ENCODE results near the gene DOLK. TPM values are rescaled to one million over a fixed set of nuclear protein-coding genes. Genes with fewer than 3 reads are reported as not detected.

The DOLK gene
- total RNA-seq, 1 donor: 8.1 TPM

DNA sequence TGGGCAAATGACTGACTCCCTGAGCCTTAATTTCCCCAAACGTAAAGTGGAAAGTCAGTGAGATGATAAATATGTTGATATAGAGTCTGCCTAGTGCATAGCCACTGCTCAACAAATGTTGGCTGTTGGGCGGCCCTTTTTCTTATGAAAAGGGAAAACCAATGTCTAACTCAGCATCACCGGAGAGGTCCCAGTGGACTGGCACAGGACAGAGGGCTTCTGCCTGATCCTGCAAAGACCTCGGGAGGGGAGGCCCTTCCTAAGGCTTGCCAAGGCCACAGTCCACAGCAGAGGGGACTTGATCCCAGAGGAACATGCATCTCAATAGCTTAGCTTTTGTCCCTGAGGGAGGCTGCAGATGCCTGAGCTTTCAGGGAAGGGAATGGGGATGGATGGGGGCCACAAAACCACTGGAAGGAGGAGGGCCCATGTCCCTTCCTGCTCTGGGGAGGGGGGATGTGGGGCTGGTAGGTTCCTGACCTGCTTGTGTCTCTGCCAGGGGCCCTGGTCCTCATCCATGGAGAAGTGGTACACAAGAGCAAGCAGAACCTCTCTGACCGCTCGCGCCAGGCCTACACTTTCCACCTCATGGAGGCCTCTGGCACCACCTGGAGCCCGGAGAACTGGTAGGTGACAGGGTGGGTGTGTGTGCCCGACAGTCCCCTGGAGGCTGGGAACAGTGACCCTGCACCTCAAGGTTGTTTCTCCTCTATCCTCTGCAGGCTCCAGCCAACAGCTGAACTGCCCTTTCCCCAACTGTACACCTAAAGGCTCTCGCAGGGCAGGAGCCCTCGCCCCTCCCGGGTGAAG is 6.3 kb downstream of the DOLK start:
- H3K4me1 ChIP-seq (ENCODE audit: insufficient read depth, low read length): peaks cover under 1% of the 10 kb centered on the region
- H3K9me3 ChIP-seq (ENCODE audit: low read depth, low read length): no peaks in the 10 kb centered on the region
- H3K27me3 ChIP-seq (ENCODE audit: insufficient read depth, low read length): no peaks in the 10 kb centered on the region

DNA sequence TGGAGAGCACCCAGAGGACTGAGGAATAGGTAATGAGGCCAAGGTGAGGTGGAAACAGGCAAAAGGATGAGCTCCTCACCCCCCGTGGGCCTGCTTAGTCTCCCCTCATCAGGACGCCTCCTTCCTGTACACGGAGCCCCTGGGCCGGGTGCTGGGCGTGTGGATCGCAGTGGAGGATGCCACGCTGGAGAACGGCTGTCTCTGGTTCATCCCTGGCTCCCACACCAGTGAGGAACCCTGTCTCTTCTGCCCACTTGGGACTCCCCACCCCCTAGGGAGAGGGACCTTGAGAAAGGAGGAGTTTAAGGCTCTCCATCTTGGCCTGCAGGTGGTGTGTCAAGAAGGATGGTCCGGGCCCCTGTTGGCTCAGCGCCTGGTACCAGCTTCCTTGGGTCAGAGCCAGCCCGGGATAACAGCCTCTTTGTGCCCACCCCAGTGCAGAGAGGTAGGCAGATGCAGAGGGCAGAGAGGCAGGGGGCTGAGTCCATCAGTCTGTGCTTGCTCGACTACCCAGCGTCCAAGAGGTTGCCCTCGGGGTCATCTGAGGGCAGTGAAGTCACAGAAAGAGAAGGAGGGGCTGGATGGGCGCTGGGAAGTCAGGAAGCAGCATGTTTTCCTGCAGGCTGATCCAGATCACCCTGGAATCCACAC is 7.0 kb downstream of the DOLK start:
- Histone ChIP-seq H3K9me3 (ENCODE audit: low read depth, low read length) (no peaks in the 10 kb centered on the region), H3K4me3 (ENCODE audit: low read length) (no peak overlapping the region), H3K4me1 (ENCODE audit: insufficient read depth, low read length) (no peaks in the 10 kb centered on the region), H3K27me3 (ENCODE audit: insufficient read depth, low read length) (no peaks in the 10 kb centered on the region)

More for the DNA sequence above, 6.3 kb downstream of the DOLK start:
- no peak overlapping the region for H3K4me3 ChIP-seq (ENCODE audit: low read length)

DNA sequence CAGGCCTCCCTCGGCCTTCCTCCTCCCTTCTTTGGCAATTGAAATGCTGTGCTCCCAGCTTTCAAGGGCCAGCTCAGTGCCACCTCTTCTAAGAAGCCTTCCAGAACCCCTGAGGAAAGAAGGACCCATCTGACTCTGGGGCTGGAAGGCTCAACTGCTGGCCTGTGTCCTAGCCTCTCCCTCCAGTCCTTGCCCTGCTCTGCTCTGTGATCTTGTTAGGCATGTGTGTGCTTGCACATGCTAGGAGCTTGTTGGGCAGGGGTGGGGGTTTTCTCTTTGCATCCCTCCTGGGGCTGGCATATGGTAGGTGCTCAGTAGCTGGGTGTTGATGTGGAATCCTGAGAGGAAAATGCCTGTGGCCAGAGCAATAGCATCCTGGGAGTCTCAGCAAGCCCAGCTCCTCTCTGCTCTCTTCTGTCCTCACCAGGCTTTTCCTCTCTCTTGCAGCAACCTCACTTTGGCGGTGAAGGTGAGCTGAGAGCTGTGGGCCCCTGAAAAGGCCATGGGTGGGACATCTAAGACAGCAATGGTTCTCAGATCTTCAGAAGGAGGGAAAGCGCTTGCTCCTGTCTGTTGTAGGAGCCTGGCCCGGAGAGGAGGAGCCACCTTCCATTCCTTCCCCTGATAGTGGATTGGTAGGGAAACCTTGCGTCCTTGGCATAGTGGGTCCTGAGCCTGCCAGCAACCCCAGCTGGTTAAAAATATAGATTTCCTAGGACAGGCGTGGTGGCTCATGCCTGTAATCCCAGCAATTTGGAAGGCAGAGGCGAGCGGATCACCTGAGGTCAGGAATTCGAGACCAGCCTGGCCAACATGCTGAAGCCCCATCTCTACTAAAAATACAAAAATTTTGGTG is 9.9 kb downstream of the DOLK start:
- H3K9me3 ChIP-seq (ENCODE audit: low read depth, low read length): no peaks in the 10 kb centered on the region
- H3K27me3 ChIP-seq (ENCODE audit: insufficient read depth, low read length): no peaks in the 10 kb centered on the region
- no peaks in the 10 kb centered on the region for H3K4me1 ChIP-seq (ENCODE audit: insufficient read depth, low read length)
- H3K4me3 ChIP-seq (ENCODE audit: low read length): no peak overlapping the region

DNA sequence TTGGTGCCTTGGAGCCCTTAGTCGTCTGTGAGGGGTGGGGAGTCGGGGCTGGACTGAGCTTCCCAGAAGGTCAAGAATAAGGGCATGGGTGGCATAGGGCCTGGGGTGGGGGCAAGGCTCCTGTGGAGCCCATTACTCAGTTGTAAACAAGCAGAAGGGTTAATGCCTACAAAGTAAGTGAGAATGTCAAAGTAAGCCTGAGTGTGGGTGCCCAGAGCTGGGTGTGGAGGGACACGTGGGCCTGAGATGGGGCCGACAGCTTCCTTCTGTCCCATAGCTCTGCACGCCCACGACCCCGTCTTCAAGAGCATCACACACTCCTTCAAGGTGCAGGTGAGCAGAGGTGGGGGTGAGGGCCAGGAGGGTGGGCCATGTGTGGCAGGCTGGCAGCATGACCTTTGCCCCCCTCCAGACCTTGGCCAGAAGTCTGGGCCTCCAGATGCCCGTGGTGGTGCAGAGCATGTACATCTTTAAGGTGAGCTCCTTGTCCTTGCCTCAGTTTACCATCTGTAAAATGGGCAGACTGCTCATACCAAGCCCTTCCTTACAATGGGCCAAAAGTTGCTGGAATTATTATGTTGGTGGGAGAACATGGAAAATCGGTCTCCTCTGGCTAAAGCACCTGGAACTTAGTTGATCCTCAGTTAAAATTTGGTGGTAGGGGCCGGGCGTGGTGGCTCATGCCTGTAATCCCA is 11.1 kb downstream of the DOLK start:
- no peaks in the 10 kb centered on the region for H3K27me3 ChIP-seq (ENCODE audit: insufficient read depth, low read length)
- H3K4me3 ChIP-seq (ENCODE audit: low read length): no peak overlapping the region
- no peaks in the 10 kb centered on the region for H3K9me3 ChIP-seq (ENCODE audit: low read depth, low read length)
- no peaks in the 10 kb centered on the region for H3K4me1 ChIP-seq (ENCODE audit: insufficient read depth, low read length)

GRCh38 chr9:128933731-128934130 is 13.7 kb downstream of the DOLK start:
- Histone ChIP-seq H3K4me3 (ENCODE audit: low read length) (no peak overlapping the region), H3K4me1 (ENCODE audit: insufficient read depth, low read length) (no peaks in the 10 kb centered on the region), H3K27me3 (ENCODE audit: insufficient read depth, low read length) (no peaks in the 10 kb centered on the region), H3K9me3 (ENCODE audit: low read depth, low read length) (no peaks in the 10 kb centered on the region)

DNA sequence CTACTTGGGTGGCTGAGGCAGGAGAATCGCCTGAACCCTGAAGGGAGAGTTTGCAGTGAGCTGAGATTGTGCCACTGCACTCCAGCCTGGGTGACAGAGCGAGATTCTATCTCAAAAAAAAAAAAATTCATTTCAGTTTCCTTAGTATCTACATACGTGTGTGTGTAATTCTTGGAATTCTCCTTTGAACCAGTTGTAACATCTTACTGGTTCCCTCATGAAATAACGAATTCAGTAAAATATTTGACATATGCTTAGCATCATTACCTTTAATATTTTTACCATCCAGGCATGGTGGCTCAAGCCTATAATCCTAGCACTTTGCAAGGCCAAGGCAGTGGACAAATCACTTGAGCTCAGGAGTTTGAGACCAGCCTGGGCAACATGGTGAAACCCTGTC is 17.8 kb downstream of the DOLK start:
- H3K4me1 ChIP-seq (ENCODE audit: insufficient read depth, low read length): no peaks in the 10 kb centered on the region
- H3K4me3 ChIP-seq (ENCODE audit: low read length): no peak overlapping the region
- no peaks in the 10 kb centered on the region for H3K27me3 ChIP-seq (ENCODE audit: insufficient read depth, low read length)
- no peaks in the 10 kb centered on the region for H3K9me3 ChIP-seq (ENCODE audit: low read depth, low read length)

- H3K9me3 ChIP-seq (ENCODE audit: low read depth, low read length): no peaks in the 10 kb centered on the region
- H3K27me3 ChIP-seq (ENCODE audit: insufficient read depth, low read length): no peaks in the 10 kb centered on the region
- H3K4me1 ChIP-seq (ENCODE audit: insufficient read depth, low read length): no peaks in the 10 kb centered on the region
- H3K4me3 ChIP-seq (ENCODE audit: low read length): no peak overlapping the region
These were observed 18.8 kb downstream of the DOLK start for GRCh38 chr9:128928624-128929023.

DNA sequence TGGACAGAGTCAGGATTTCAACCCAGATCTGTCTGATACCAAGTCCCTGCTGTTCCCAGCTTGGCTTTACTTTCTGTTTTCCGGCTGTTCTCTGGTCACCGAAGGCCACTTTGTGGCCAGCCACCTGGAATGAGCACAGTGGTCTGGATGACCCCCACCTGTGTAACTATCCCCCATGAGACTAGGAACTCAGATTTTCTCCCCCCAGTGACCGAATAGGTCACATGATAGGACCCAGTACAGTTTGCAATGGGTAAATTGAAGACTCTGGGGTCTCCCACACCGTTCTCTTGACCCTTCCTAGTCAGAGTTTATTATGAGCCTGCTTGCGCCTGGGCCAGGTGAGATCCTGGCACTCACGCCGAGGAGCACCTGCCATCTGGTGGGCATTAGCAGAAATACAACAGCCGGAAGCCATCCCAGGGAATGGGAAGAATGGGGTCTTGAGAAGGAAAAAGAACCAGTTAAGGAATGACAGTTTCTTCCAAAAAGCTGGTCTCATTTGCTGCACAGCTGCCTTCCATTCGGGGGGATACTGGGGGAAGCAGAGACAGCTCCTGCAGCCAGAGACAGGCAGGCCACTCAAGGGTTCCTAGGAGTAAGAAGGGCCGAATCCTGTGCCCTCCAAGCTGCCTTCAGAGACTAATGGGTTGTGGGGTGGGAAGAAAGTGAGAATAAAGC is 19.5 kb downstream of the DOLK start:
- Histone ChIP-seq H3K9me3 (ENCODE audit: low read depth, low read length) (no peaks in the 10 kb centered on the region), H3K4me3 (ENCODE audit: low read length) (no peak overlapping the region), H3K4me1 (ENCODE audit: insufficient read depth, low read length) (no peaks in the 10 kb centered on the region), H3K27me3 (ENCODE audit: insufficient read depth, low read length) (no peaks in the 10 kb centered on the region)

- Histone ChIP-seq H3K4me1 (ENCODE audit: insufficient read depth, low read length) (peaks cover 14% of the 10 kb centered on the region), H3K9me3 (ENCODE audit: low read depth, low read length) (no peaks in the 10 kb centered on the region), H3K4me3 (ENCODE audit: low read length) (no peak overlapping the region), H3K27me3 (ENCODE audit: insufficient read depth, low read length) (no peaks in the 10 kb centered on the region)
These were observed 23.9 kb downstream of the DOLK start for GRCh38 chr9:128923493-128923883.

DNA sequence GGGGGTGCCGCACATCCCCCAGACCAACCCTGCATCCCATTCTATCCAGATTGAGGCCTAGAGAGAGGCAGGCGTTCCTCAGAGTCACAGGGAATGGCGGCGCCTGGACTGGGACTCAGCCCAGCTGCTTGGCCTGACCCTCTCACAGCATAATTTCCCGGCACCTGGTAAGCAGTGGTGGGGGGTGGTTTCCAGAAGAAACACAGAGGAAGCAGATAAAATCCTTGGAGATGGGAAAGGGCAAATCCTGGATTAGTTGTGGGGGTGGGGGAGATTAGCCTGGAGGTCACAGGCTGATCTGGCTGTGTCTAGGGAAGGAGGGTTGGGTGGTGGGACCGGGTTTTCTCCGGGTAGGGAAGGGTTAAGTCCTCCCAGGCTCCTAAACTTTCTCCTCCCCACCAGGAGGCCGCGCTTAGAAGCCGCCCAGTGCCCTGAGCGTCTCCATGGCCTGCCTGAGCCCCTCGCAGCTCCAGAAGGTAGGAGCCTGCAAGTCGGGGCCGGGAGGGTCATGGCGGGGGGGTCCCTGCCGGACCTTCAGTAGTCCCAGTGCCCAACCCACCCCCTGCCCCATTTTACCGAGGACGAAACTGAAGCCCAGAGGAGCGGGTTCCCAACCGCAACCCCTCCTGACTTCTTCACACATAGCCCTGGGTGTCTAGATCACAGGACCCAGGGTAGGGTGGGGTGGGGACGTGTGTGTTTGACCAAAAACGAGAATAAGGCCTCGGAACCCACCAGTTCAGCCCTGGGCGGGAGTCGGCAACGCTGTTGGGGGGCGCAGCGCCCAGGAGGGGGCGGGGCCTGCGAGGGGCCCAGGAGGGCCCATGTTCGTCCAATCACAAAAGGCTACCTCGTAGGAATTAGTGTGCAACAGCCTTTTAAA is 25.3 kb downstream of the DOLK start:
- Histone ChIP-seq H3K27me3 (ENCODE audit: insufficient read depth, low read length) (no peaks in the 10 kb centered on the region), H3K9me3 (ENCODE audit: low read depth, low read length) (no peaks in the 10 kb centered on the region), H3K4me3 (ENCODE audit: low read length) (peak overlapping the region; percentile 3), H3K4me1 (ENCODE audit: insufficient read depth, low read length) (peaks cover 14% of the 10 kb centered on the region)

- Histone ChIP-seq H3K4me1 (ENCODE audit: insufficient read depth, low read length) (peaks cover 14% of the 10 kb centered on the region), H3K9me3 (ENCODE audit: low read depth, low read length) (no peaks in the 10 kb centered on the region), H3K4me3 (ENCODE audit: low read length) (no peak within 1 kb of the TSS), H3K27me3 (ENCODE audit: insufficient read depth, low read length) (no peaks in the 10 kb centered on the region)
These were observed 26.9 kb downstream of the DOLK start, which contains the start of gene PHYHD1 for GRCh38 chr9:128920381-128921058. Gene PHYHD1 (plus strand): TSS chr9:128920982. CDS start chr9:128922324, 1,342 bp downstream.

- H3K9me3 ChIP-seq (ENCODE audit: low read depth, low read length): no peaks in the 10 kb centered on the region
- H3K4me1 ChIP-seq (ENCODE audit: insufficient read depth, low read length): peaks cover 14% of the 10 kb centered on the region
- H3K4me3 ChIP-seq (ENCODE audit: low read length): no peak overlapping the region
- no peaks in the 10 kb centered on the region for H3K27me3 ChIP-seq (ENCODE audit: insufficient read depth, low read length)
These were observed 27.9 kb downstream of the DOLK start for GRCh38 chr9:128919402-128920089.
